ENCODE data around the gene NPTX2. TPM values are rescaled to one million over a fixed set of nuclear protein-coding genes. Genes with fewer than 3 reads are reported as not detected.

The NPTX2 gene
- total and polyA plus RNA-seq, 5 donors from 2014 or later, result not detected

GRCh38 chr7:98647326-98647725, 30.2 kb downstream of the NPTX2 start:
- H3K27ac Mint-ChIP-seq, result no peak overlapping the region
- Histone ChIP-seq H3K36me3 (ENCODE audit: control insufficient read depth, insufficient read depth, low read length) (no peaks in the 10 kb centered on the region), H3K27me3 (ENCODE audit: control insufficient read depth, insufficient read depth, low read length) (no peaks in the 10 kb centered on the region), H3K9me3 (ENCODE audit: control insufficient read depth in 2 of 2, low read length in 2 of 2) (no peaks in the 10 kb centered on the region), H3K4me3 (ENCODE audit: low read depth, low read length) (no peak overlapping the region), H3K27ac (ENCODE audit: insufficient read depth, low read length, poor library complexity, severe bottlenecking) (no peak overlapping the region), H3K4me1 (ENCODE audit: control insufficient read depth, insufficient read depth, low read length, poor library complexity, severe bottlenecking) (no peaks in the 10 kb centered on the region)
- H3K27me3 Mint-ChIP-seq, result no peaks in the 10 kb centered on the region
- H3K36me3 Mint-ChIP-seq, result no peaks in the 10 kb centered on the region
- H3K4me1 Mint-ChIP-seq, result no peaks in the 10 kb centered on the region
- H3K4me3 Mint-ChIP-seq, result no peak overlapping the region
- DNase-seq (no peak), ATAC-seq (ENCODE audit: low read depth in 2 of 2) (no peak)
- H3K9me3 Mint-ChIP-seq, result peaks cover 0 to 8% (median 0%) of the 10 kb centered on the region in 7 donors

- no peak overlapping the region for H3K4me3 Mint-ChIP-seq
- DNase-seq, result no peak
- H3K27me3 ChIP-seq (ENCODE audit: control insufficient read depth, insufficient read depth, low read length), result no peaks in the 10 kb centered on the region
Observed at GRCh38 chr7:98651760-98652159, 34.7 kb downstream of the NPTX2 start.

GRCh38 chr7:98653601-98654310, 36.7 kb downstream of the NPTX2 start:
- no peaks in the 10 kb centered on the region for H3K9me3 ChIP-seq (ENCODE audit: control insufficient read depth in 2 of 2, low read length in 2 of 2)
- H3K27ac Mint-ChIP-seq, result no peak overlapping the region
- no peak overlapping the region for H3K27ac ChIP-seq (ENCODE audit: insufficient read depth, low read length, poor library complexity, severe bottlenecking)
- H3K36me3 ChIP-seq (ENCODE audit: control insufficient read depth, insufficient read depth, low read length), result no peaks in the 10 kb centered on the region
- H3K4me3 ChIP-seq (ENCODE audit: low read depth, low read length), result no peak overlapping the region
- DNase-seq (no peak), ATAC-seq (ENCODE audit: low read depth in 2 of 2) (no peak)
- no peaks in the 10 kb centered on the region for H3K36me3 Mint-ChIP-seq
- H3K4me3 Mint-ChIP-seq, result no peak overlapping the region
- no peaks in the 10 kb centered on the region for H3K4me1 Mint-ChIP-seq
- no peaks in the 10 kb centered on the region for H3K27me3 Mint-ChIP-seq
- H3K4me1 ChIP-seq (ENCODE audit: control insufficient read depth, insufficient read depth, low read length, poor library complexity, severe bottlenecking), result no peaks in the 10 kb centered on the region
- H3K27me3 ChIP-seq (ENCODE audit: control insufficient read depth, insufficient read depth, low read length), result no peaks in the 10 kb centered on the region
- H3K9me3 Mint-ChIP-seq, result peaks cover 0 to 8% (median 0%) of the 10 kb centered on the region in 7 donors

More at GRCh38 chr7:98651760-98652159, 34.7 kb downstream of the NPTX2 start:
- H3K27ac Mint-ChIP-seq, result no peak overlapping the region
- Histone ChIP-seq H3K36me3 (ENCODE audit: control insufficient read depth, insufficient read depth, low read length) (no peaks in the 10 kb centered on the region), H3K4me1 (ENCODE audit: control insufficient read depth, insufficient read depth, low read length, poor library complexity, severe bottlenecking) (no peaks in the 10 kb centered on the region), H3K4me3 (ENCODE audit: low read depth, low read length) (no peak overlapping the region), H3K27ac (ENCODE audit: insufficient read depth, low read length, poor library complexity, severe bottlenecking) (no peak overlapping the region), H3K9me3 (ENCODE audit: control insufficient read depth in 2 of 2, low read length in 2 of 2) (no peaks in the 10 kb centered on the region)
- ATAC-seq (ENCODE audit: low read depth in 2 of 2), result no peak
- H3K36me3 Mint-ChIP-seq, result no peaks in the 10 kb centered on the region
- H3K9me3 Mint-ChIP-seq, result peaks cover 0 to 8% (median 0%) of the 10 kb centered on the region in 7 donors
- no peaks in the 10 kb centered on the region for H3K4me1 Mint-ChIP-seq
- no peaks in the 10 kb centered on the region for H3K27me3 Mint-ChIP-seq

- Histone ChIP-seq H3K27ac (ENCODE audit: insufficient read depth, low read length, poor library complexity, severe bottlenecking) (no peak overlapping the region), H3K36me3 (ENCODE audit: control insufficient read depth, insufficient read depth, low read length) (no peaks in the 10 kb centered on the region), H3K27me3 (ENCODE audit: control insufficient read depth, insufficient read depth, low read length) (no peaks in the 10 kb centered on the region), H3K4me1 (ENCODE audit: control insufficient read depth, insufficient read depth, low read length, poor library complexity, severe bottlenecking) (no peaks in the 10 kb centered on the region), H3K9me3 (ENCODE audit: control insufficient read depth in 2 of 2, low read length in 2 of 2) (no peaks in the 10 kb centered on the region), H3K4me3 (ENCODE audit: low read depth, low read length) (no peak overlapping the region)
- Mint-ChIP-seq H3K4me3 (no peak overlapping the region), H3K4me1 (no peaks in the 10 kb centered on the region), H3K36me3 (no peaks in the 10 kb centered on the region), H3K27me3 (no peaks in the 10 kb centered on the region), H3K9me3 (peaks cover 0 to 5% (median 0%) of the 10 kb centered on the region in 7 donors), H3K27ac (no peak overlapping the region)
- DNase-seq, result no peak
- no peak for ATAC-seq (ENCODE audit: low read depth in 2 of 2)
Observed at GRCh38 chr7:98654524-98655272, 37.6 kb downstream of the NPTX2 start.

GRCh38 chr7:98655611-98656010, 38.5 kb downstream of the NPTX2 start:
- Histone ChIP-seq H3K36me3 (ENCODE audit: control insufficient read depth, insufficient read depth, low read length) (no peaks in the 10 kb centered on the region), H3K27me3 (ENCODE audit: control insufficient read depth, insufficient read depth, low read length) (no peaks in the 10 kb centered on the region), H3K9me3 (ENCODE audit: control insufficient read depth in 2 of 2, low read length in 2 of 2) (no peaks in the 10 kb centered on the region), H3K4me3 (ENCODE audit: low read depth, low read length) (no peak overlapping the region), H3K27ac (ENCODE audit: insufficient read depth, low read length, poor library complexity, severe bottlenecking) (no peak overlapping the region), H3K4me1 (ENCODE audit: control insufficient read depth, insufficient read depth, low read length, poor library complexity, severe bottlenecking) (no peaks in the 10 kb centered on the region)
- Mint-ChIP-seq H3K27ac (no peak overlapping the region), H3K9me3 (peaks cover 0 to 4% (median 0%) of the 10 kb centered on the region in 7 donors), H3K4me1 (no peaks in the 10 kb centered on the region), H3K27me3 (no peaks in the 10 kb centered on the region), H3K4me3 (no peak overlapping the region), H3K36me3 (no peaks in the 10 kb centered on the region)
- DNase-seq (no peak), ATAC-seq (ENCODE audit: low read depth in 2 of 2) (no peak)

GRCh38 chr7:98656899-98657298, 39.8 kb downstream of the NPTX2 start:
- no peaks in the 10 kb centered on the region for H3K36me3 Mint-ChIP-seq
- no peaks in the 10 kb centered on the region for H3K36me3 ChIP-seq (ENCODE audit: control insufficient read depth, insufficient read depth, low read length)
- peaks cover 0 to 2% (median 0%) of the 10 kb centered on the region in 7 donors for H3K9me3 Mint-ChIP-seq
- H3K27ac ChIP-seq (ENCODE audit: insufficient read depth, low read length, poor library complexity, severe bottlenecking), result no peak overlapping the region
- no peaks in the 10 kb centered on the region for H3K27me3 Mint-ChIP-seq
- no peak overlapping the region for H3K27ac Mint-ChIP-seq
- H3K4me3 ChIP-seq (ENCODE audit: low read depth, low read length), result no peak overlapping the region
- no peaks in the 10 kb centered on the region for H3K27me3 ChIP-seq (ENCODE audit: control insufficient read depth, insufficient read depth, low read length)
- H3K4me1 Mint-ChIP-seq, result no peaks in the 10 kb centered on the region
- H3K4me3 Mint-ChIP-seq, result no peak overlapping the region
- H3K9me3 ChIP-seq (ENCODE audit: control insufficient read depth in 2 of 2, low read length in 2 of 2), result no peaks in the 10 kb centered on the region
- DNase-seq (no peak), ATAC-seq (ENCODE audit: low read depth in 2 of 2) (no peak)
- H3K4me1 ChIP-seq (ENCODE audit: control insufficient read depth, insufficient read depth, low read length, poor library complexity, severe bottlenecking), result no peaks in the 10 kb centered on the region

GRCh38 chr7:98657736-98658135, 40.7 kb downstream of the NPTX2 start:
- H3K9me3 Mint-ChIP-seq, result peaks cover 0 to 2% (median 0%) of the 10 kb centered on the region in 7 donors
- no peak overlapping the region for H3K4me3 Mint-ChIP-seq
- no peaks in the 10 kb centered on the region for H3K4me1 Mint-ChIP-seq

More at GRCh38 chr7:98657736-98658135, 40.7 kb downstream of the NPTX2 start:
- Histone ChIP-seq H3K36me3 (ENCODE audit: control insufficient read depth, insufficient read depth, low read length) (no peaks in the 10 kb centered on the region), H3K27me3 (ENCODE audit: control insufficient read depth, insufficient read depth, low read length) (no peaks in the 10 kb centered on the region), H3K4me1 (ENCODE audit: control insufficient read depth, insufficient read depth, low read length, poor library complexity, severe bottlenecking) (no peaks in the 10 kb centered on the region), H3K4me3 (ENCODE audit: low read depth, low read length) (no peak overlapping the region), H3K27ac (ENCODE audit: insufficient read depth, low read length, poor library complexity, severe bottlenecking) (no peak overlapping the region), H3K9me3 (ENCODE audit: control insufficient read depth in 2 of 2, low read length in 2 of 2) (no peaks in the 10 kb centered on the region)
- Mint-ChIP-seq H3K36me3 (no peaks in the 10 kb centered on the region), H3K27me3 (no peaks in the 10 kb centered on the region), H3K27ac (no peak overlapping the region)
- ATAC-seq (ENCODE audit: low read depth in 2 of 2) (no peak), DNase-seq (no peak)

Data from CD4-positive, CD25-positive, alpha-beta regulatory T cell (primary cell).